Astrocyte of the spinal cord (primary cell): ENCODE measurements around the gene TXNDC11.

ENCODE experiments used
- DNase-seq: peaks from one replicate; pipeline ENCODE4 v3.0.0; 2011; ENCODE audit warnings: low read depth, low spot score
- H3K4me3 ChIP-seq: 2 replicates; pipeline ENCODE4 v1.5.1; 2011; ENCODE audit warnings: low read depth, mild to moderate bottlenecking, low read length, moderate library complexity
- CTCF ChIP-seq: IDR thresholded peaks from 2 replicates; pipeline ENCODE4 v1.5.1; 2012; ENCODE audit warnings: low read depth, mild to moderate bottlenecking, low read length, inconsistent platforms
- in situ Hi-C: cut with HindIII; loops from 2 replicates; pipeline ENCODE4 v1.10.0; 2017; ENCODE audit warnings: low sequenced_read_pairs

The TXNDC11 gene

DNA sequence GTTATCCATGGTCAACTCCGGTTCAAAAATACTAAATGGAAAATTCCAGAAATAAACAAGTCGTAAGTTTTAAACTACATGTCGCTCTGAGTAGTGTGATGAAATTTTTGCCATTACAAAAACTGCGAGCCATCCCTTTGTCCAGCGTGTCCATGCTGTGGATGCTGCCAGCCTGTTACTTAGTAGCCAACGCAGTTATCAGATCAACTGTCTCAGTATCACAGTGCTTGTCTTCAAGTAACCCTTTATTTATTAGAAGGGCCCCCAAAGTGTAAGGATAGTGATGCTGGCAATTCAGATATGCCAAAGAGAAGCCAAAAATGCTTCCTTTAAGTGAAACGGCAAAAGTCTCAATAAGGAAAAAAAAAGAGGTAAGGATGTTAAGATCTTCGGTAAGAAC, 50.5 kb downstream of the TXNDC11 start:
- no peak overlapping the region for H3K4me3 ChIP-seq
- no peak for TF ChIP-seq CTCF
- in situ Hi-C loops: no loop called here
- no peak for DNase-seq

GRCh38 chr16:11691771-11692170, 50.9 kb downstream of the TXNDC11 start:
- in situ Hi-C loops: no loop called here
- DNase-seq: no peak
- H3K4me3 ChIP-seq: no peak overlapping the region
- TF ChIP-seq CTCF: no peak

- in situ Hi-C loops: no loop called here
- no peak for DNase-seq
- no peak for TF ChIP-seq CTCF
- H3K4me3 ChIP-seq: no peak overlapping the region
Observed at GRCh38 chr16:11691235-11691634, 51.4 kb downstream of the TXNDC11 start.

GRCh38 chr16:11689031-11689840, 53.4 kb downstream of the TXNDC11 start:
- no peak for TF ChIP-seq CTCF
- in situ Hi-C loops: no loop called here
- no peak overlapping the region for H3K4me3 ChIP-seq
- DNase-seq: no peak

GRCh38 chr16:11688520-11688886, 54.2 kb downstream of the TXNDC11 start:
- no peak overlapping the region for H3K4me3 ChIP-seq
- in situ Hi-C loops: no loop called here
- TF ChIP-seq CTCF: no peak
- DNase-seq: no peak

- H3K4me3 ChIP-seq: no peak overlapping the region
- DNase-seq: no peak
- in situ Hi-C loops: no loop called here
- TF ChIP-seq CTCF: no peak
Observed at GRCh38 chr16:11687601-11688519, 54.8 kb downstream of the TXNDC11 start.
